Left renal cortex interstitium (tissue), 4 donors: Measurements from ENCODE around the gene OIP5. TPM values are rescaled to one million over a fixed set of nuclear protein-coding genes. Genes with fewer than 3 reads are reported as not detected.
"Not testable (repeated sequence)": the region's sequence is repeated elsewhere in the genome, so short reads cannot be mapped to it uniquely, and the experiment has no call there.

ENCODE experiments used
- DNase-seq, 4 donors: peaks; one replicate each; pipeline ENCODE4 v3.0.0-alpha.2; 2013; ENCODE audit warnings: low read depth in 4 of 4, low spot score in 2 of 4, missing footprints in 1 of 4
- polyA plus RNA-seq, 4 donors: library from polyadenylated mRNA; unstranded; fragments of 120-200 nt; gene quantifications; one replicate each; pipeline ENCODE4 v1.2.1, GENCODE V29; 2013; ENCODE audit not compliant: insufficient read length in 4 of 4

Gene OIP5
- polyA plus RNA-seq, 4 donors, result 7.4 to 9.5 (median 8.8) TPM

- DNase-seq, result not testable (repeated sequence)
These were observed 71.5 kb downstream of the OIP5 start for GRCh38 chr15:41260924-41261323.

GRCh38 chr15:41259546-41260189, 72.7 kb downstream of the OIP5 start:
- no peak for DNase-seq

Other genes starting within 250 kb of the OIP5 start
- 10 to 100 TPM; 19.8 to 26.1 (median 22.7) TPM for gene INO80, start 216.3 kb downstream of the OIP5 start, polyA plus RNA-seq
- gene EXD1, start 101.8 kb downstream of the OIP5 start, polyA plus RNA-seq, result under 1 TPM in 2 of 4 donors, not detected in 2; 0.07 to 0.16 TPM
- gene CHP1, start 101.3 kb downstream of the OIP5 start, polyA plus RNA-seq, result 10 to 100 TPM; 59.0 to 69.0 (median 66.0) TPM
- gene NUSAP1, start 290 bp upstream of the OIP5 start, polyA plus RNA-seq, result 10 to 100 TPM; 91.6 to 95.3 (median 94.5) TPM
- gene NDUFAF1, start 69.9 kb upstream of the OIP5 start, polyA plus RNA-seq, result 10 to 100 TPM; 20.7 to 29.6 (median 25.6) TPM
- 10 to 100 TPM; 59.0 to 77.8 (median 62.7) TPM for gene RTF1, start 84.5 kb upstream of the OIP5 start, polyA plus RNA-seq
- under 1 TPM; 0.55 to 0.91 (median 0.78) TPM for gene ITPKA, start 161.3 kb upstream of the OIP5 start, polyA plus RNA-seq
- gene LTK, start 181.2 kb upstream of the OIP5 start, polyA plus RNA-seq, result 1 to 10 TPM; 1.3 to 3.1 (median 2.3) TPM
- 10 to 100 TPM; 22.9 to 40.6 (median 29.2) TPM for gene RPAP1, start 211.7 kb upstream of the OIP5 start, polyA plus RNA-seq
- gene TYRO3, start 226.6 kb upstream of the OIP5 start, polyA plus RNA-seq, result 100 to 1,000 TPM; 142 to 169 (median 163) TPM